Psoas muscle (tissue), 8 donors: ENCODE results near the gene SLIT3. TPM values are rescaled to one million over a fixed set of nuclear protein-coding genes. Genes with fewer than 3 reads are reported as not detected.

Experiments
- ATAC-seq, 4 donors: fragments of 200-7000 bp; cut with Tn5 transposase; one replicate each; pipeline ENCODE4 v1.9.1; 2020; ENCODE audit warnings: moderate library complexity in 3 of 4, mild to moderate bottlenecking in 2 of 4
- DNase-seq, 2 donors: peaks; one replicate each; pipeline ENCODE4 v3.0.0-alpha.2; 2020
- H3K27ac ChIP-seq: fragments of 200-600 bp; one replicate; pipeline ENCODE4 v1.8.0; 2022
- H3K27me3 ChIP-seq, 3 donors: fragments of 200-600 bp in 1 of 3; one replicate each; pipeline versions ENCODE4 v1.6.1 to v1.8.0; 2013 to 2022; ENCODE audit warnings: low read length in 2 of 3, mild to moderate bottlenecking in 2 of 3, moderate library complexity in 1 of 3; ENCODE audit not compliant: insufficient read depth in 3 of 3
- H3K36me3 ChIP-seq, 2 donors: fragments of 200-600 bp in 1 of 2; one replicate each; pipeline versions ENCODE4 v1.6.1 to v1.8.0; 2013 to 2022; ENCODE audit warnings: low read depth in 1 of 2, mild to moderate bottlenecking in 1 of 2, moderate library complexity in 1 of 2; ENCODE audit not compliant: insufficient read depth in 1 of 2
- H3K4me1 ChIP-seq: fragments of 200-600 bp; one replicate; pipeline ENCODE4 v1.8.0; 2022
- H3K4me3 ChIP-seq: fragments of 200-600 bp; one replicate; pipeline ENCODE4 v1.8.0; 2022; ENCODE audit warnings: mild to moderate bottlenecking
- H3K9me3 ChIP-seq: fragments of 200-600 bp; one replicate; pipeline ENCODE4 v1.8.0; 2022
- WGBS, 3 donors: extraction: QIAGEN DNeasy Blood & Tissue Kit; methylation state at CpG; one replicate each; pipeline versions ENCODE4 v1.1.6 to v1.1.7; 2013; 5-methylcytosine and 5-hydroxymethylcytosine counted together
- intact Hi-C, 2 donors: fragments of 100-400 bp; cut with DNase I; formaldehyde crosslinking; loops; one replicate each; pipeline versions ENCODE4 v1.11.0 to v1.14.2; 2022
- polyA plus RNA-seq, 3 donors: library from polyadenylated mRNA; stranded (reverse); fragments of 200-250 nt; gene quantifications; one replicate each; pipeline ENCODE4 v1.2.3, GENCODE V29; 2013
- total RNA-seq, 4 donors: library from RNA; stranded (reverse); fragmentation: NEBNext Ultra II Directional in 2 of 4; extraction: Animal tissue kit (Norgen Biotek cat#: 25700) in 2 of 4; gene quantifications; one replicate each; pipeline versions ENCODE4 v1.2.1 to v1.2.4, GENCODE V29; 2021 to 2023
- TF ChIP-seq, protein P1 (sequence below): fragments of 200-600 bp; IDR thresholded peaks from one replicate; pipeline ENCODE4 v1.8.0; 2022; ENCODE audit warnings: antibody characterized with exemption
- donor health status: healthy with polysubstance abuse.
- donor health status: DM: no; HTN: no; CAD: no; lungs with moderate emphysema.
- donor health status: Bipolar disorder and iron deficiency.
- donor health status: healthy.
- donor health status: DM: yes; HTN: yes; CAD: no.
- donor health status: DM: no; HTN: no; CAD: no.
- donor health status: DM: no; HTN: no; CAD: no.
- donor health status: DM: yes; HTN: yes; CAD: no.

The SLIT3 gene
- total and polyA plus RNA-seq, 7 donors: 0.81 to 5.9 (median 2.1) TPM

DNA sequence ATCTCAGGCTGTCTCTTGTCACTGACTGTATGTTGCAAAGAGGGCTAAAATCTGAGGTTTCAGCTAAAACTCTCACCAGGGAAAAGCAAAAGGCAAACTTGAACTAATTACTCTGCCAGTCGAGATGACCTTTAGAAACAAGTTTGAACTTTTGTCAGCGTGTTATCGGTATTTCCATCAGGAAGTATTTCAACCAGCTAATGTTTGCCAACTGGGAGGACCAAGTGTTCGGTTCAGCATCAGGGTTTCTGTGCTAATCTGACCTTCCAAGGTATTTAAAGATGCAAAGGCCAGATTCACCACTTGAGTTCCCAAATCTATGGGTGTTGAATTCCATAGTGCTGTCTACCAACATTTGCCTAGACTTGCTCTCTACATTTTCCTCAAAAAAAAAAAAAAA, 230.5 kb downstream of the SLIT3 start:
- no peaks in the 10 kb centered on the region for H3K36me3 ChIP-seq
- TF ChIP-seq, protein P1, sequence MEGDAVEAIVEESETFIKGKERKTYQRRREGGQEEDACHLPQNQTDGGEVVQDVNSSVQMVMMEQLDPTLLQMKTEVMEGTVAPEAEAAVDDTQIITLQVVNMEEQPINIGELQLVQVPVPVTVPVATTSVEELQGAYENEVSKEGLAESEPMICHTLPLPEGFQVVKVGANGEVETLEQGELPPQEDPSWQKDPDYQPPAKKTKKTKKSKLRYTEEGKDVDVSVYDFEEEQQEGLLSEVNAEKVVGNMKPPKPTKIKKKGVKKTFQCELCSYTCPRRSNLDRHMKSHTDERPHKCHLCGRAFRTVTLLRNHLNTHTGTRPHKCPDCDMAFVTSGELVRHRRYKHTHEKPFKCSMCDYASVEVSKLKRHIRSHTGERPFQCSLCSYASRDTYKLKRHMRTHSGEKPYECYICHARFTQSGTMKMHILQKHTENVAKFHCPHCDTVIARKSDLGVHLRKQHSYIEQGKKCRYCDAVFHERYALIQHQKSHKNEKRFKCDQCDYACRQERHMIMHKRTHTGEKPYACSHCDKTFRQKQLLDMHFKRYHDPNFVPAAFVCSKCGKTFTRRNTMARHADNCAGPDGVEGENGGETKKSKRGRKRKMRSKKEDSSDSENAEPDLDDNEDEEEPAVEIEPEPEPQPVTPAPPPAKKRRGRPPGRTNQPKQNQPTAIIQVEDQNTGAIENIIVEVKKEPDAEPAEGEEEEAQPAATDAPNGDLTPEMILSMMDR: no peak
- H3K4me3 ChIP-seq: no peak overlapping the region
- no peak overlapping the region for H3K27ac ChIP-seq
- no peaks in the 10 kb centered on the region for H3K9me3 ChIP-seq
- WGBS, 3 donors: 33% methylated on average over 4 of the region's 4 CpGs
- DNase-seq (no peak), ATAC-seq (no peak)
- no peaks in the 10 kb centered on the region for H3K27me3 ChIP-seq
- no peaks in the 10 kb centered on the region for H3K4me1 ChIP-seq
- intact Hi-C loops: no loop called here

DNA sequence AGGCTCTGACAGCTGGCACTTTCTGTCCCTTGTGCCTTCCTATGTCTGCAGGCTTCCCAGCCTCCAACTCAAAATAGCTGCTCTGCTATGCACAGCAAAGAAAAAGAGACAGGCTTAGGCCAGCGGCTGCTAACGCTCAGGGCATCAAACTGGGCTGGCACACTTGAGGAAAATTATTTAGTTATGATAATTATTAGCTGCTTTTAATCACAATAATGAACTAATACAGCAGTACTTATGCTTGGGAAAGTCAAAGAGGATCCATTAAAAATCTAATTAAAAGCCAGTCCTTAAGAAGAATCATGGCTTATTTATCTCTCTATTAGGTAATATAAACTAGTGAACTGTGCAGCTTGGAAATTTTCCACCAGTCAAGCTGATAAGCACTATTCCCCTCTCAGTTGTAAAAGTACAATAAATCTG, 233.2 kb downstream of the SLIT3 start:
- intact Hi-C loops: no loop called here
- DNase-seq (no peak), ATAC-seq (no peak)
- Histone ChIP-seq H3K27me3 (no peaks in the 10 kb centered on the region), H3K4me3 (no peak overlapping the region), H3K27ac (no peak overlapping the region), H3K4me1 (no peaks in the 10 kb centered on the region), H3K36me3 (no peaks in the 10 kb centered on the region), H3K9me3 (no peaks in the 10 kb centered on the region)
- TF ChIP-seq, protein P1: no peak
- WGBS, 3 donors: 24 to 35% (median 35%) methylated on average over 2 of the region's 2 CpGs

DNA sequence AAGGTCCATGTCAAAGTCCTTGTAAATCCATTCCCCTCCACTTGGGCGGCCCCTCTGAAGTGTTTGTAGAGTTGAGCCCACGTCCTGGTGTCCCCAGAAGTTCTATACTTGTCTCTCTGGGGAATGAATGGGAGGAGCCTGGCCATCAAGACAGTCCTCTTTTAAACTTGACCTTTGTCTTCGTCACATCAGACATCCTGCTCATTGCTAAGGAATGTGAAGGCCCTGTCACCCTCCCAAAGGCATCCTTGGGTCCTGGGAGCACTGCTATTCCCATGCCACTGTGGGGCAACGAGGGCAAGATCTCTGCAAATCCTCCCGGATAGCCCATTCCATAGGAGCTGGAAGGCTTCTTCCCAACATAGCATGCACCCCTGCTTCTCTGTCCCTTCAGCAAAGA, 235.5 kb downstream of the SLIT3 start:
- Histone ChIP-seq H3K27me3 (no peaks in the 10 kb centered on the region), H3K9me3 (no peaks in the 10 kb centered on the region), H3K27ac (no peak overlapping the region), H3K4me1 (no peaks in the 10 kb centered on the region), H3K4me3 (no peak overlapping the region), H3K36me3 (no peaks in the 10 kb centered on the region)
- DNase-seq: no peak
- ATAC-seq: no peak
- TF ChIP-seq, protein P1: no peak
- 61 to 71% (median 65%) methylated on average over 5 of the region's 5 CpGs for WGBS, 3 donors
- intact Hi-C loops: no loop called here

DNA sequence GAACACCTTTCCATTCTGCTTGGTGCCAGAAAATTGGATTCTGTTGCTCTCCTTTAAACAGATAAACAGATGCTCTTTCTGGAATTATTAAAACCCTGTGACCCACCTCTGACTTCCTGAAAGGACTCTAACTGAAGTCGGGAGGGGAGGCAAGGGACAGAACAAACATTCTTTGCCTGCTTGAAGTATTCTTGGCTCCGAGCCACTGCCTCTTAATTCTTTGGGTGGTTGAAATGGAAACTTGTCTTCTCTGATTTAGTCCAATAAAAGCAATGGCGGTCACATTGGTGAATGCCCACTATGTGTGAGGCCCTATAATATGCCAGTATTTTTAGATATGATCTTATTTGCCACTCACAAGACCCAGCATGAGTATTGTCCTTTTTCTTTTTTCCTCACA, 236.8 kb downstream of the SLIT3 start:
- no peaks in the 10 kb centered on the region for H3K36me3 ChIP-seq
- H3K4me1 ChIP-seq: no peaks in the 10 kb centered on the region
- H3K27ac ChIP-seq: no peak overlapping the region
- no peaks in the 10 kb centered on the region for H3K9me3 ChIP-seq
- DNase-seq (no peak), ATAC-seq (no peak)
- intact Hi-C loops: no loop called here
- no peak overlapping the region for H3K4me3 ChIP-seq
- 14 to 21% (median 16%) methylated on average over 3 of the region's 3 CpGs for WGBS, 3 donors
- TF ChIP-seq, protein P1: no peak
- H3K27me3 ChIP-seq: no peaks in the 10 kb centered on the region

DNA sequence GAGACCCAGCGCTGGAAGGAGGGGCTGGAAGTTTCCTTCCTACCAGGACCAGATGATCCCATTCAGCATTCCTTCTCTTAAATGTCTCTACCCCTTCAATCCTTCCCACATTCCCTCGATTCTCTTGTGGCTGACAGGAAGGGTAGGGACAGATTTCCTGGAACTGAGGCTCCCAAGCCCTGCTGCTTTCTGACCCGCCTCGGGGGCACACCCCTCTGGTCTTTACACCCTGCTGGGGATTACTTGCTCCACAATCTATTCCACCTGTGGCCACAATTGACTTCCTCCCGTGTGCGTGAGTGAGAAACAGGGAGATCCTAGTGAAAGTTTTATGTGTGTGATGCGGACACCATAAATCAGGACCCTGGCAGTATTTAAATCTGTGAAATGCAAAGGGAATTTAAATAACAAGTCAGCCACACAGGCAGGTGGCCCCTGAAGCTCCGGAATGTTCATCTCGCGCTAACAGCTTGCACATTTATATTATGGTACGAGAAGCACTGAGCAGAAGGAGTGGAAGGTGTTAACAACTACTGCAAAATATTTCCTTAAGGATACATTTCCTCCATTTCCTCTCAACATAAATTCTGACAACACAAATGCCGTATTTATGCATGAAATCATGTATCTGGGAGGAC, 237.5 kb downstream of the SLIT3 start:
- no peak overlapping the region for H3K27ac ChIP-seq
- ATAC-seq (no peak), DNase-seq (no peak)
- no peaks in the 10 kb centered on the region for H3K27me3 ChIP-seq
- no peaks in the 10 kb centered on the region for H3K36me3 ChIP-seq
- H3K4me3 ChIP-seq: no peak overlapping the region
- TF ChIP-seq, protein P1: no peak
- WGBS, 3 donors: 34 to 42% (median 35%) methylated on average over 12 of the region's 12 CpGs
- no peaks in the 10 kb centered on the region for H3K9me3 ChIP-seq
- H3K4me1 ChIP-seq: no peaks in the 10 kb centered on the region
- intact Hi-C loops: no loop called here
